Umbilical cord (tissue), 2 donors: ENCODE measurements around the gene ATP5MC3. TPM values are rescaled to one million over a fixed set of nuclear protein-coding genes. Genes with fewer than 3 reads are reported as not detected.
A peak's percentile ranks its signal among the peaks of the same experiment; 100 is the strongest.

Source experiments
- DNase-seq: peaks from one replicate; pipeline ENCODE4 v3.0.0-alpha.2; 2015; ENCODE audit warnings: low spot score
- total RNA-seq: library from RNA; depleted of rRNA; stranded (reverse); fragments of >200 nt; gene quantifications from one replicate; pipeline ENCODE4 v1.2.3, GENCODE V29; 2014; ENCODE audit warnings: low replicate concordance; ENCODE audit not compliant: insufficient read depth

ATP5MC3 gene
- total RNA-seq, 1 donor from 2014 or later: 64.3 TPM

- peak; percentile 100 for DNase-seq
Observed at GRCh38 chr2:175167792-175168563, 13.5 kb downstream of the ATP5MC3 start, which contains the start of gene ATF2. ATF2 (minus strand) TSS chr2:175168203; CDS start chr2:175136443, 31,760 bp downstream.

- peak; percentile 52 for DNase-seq
Observed at GRCh38 chr2:175167076-175167791, 14.3 kb downstream of the ATP5MC3 start.

- DNase-seq: no peak
Observed at GRCh38 chr2:175166216-175166824, 15.2 kb downstream of the ATP5MC3 start.

- no peak for DNase-seq
Observed at GRCh38 chr2:175164235-175164634, 17.3 kb downstream of the ATP5MC3 start.

- DNase-seq: no peak
Observed at GRCh38 chr2:175158894-175159293, 22.6 kb downstream of the ATP5MC3 start.

- DNase-seq: no peak
Observed at GRCh38 chr2:175156534-175156933, 25.0 kb downstream of the ATP5MC3 start.

GRCh38 chr2:175154661-175155082 lies 26.8 kb downstream of the ATP5MC3 start:
- DNase-seq: no peak

- no peak for DNase-seq
Observed at GRCh38 chr2:175152242-175152641, 29.3 kb downstream of the ATP5MC3 start.

- no peak for DNase-seq
Observed at GRCh38 chr2:175151791-175152190, 29.7 kb downstream of the ATP5MC3 start.

GRCh38 chr2:175147186-175147585 lies 34.3 kb downstream of the ATP5MC3 start:
- no peak for DNase-seq

GRCh38 chr2:175143678-175144077 lies 37.8 kb downstream of the ATP5MC3 start:
- DNase-seq: no peak

- DNase-seq: no peak
Observed at GRCh38 chr2:175143191-175143590, 38.3 kb downstream of the ATP5MC3 start.

GRCh38 chr2:175140332-175140731 lies 41.2 kb downstream of the ATP5MC3 start:
- no peak for DNase-seq

- DNase-seq: no peak
Observed at GRCh38 chr2:175137793-175138192, 43.7 kb downstream of the ATP5MC3 start.

- no peak for DNase-seq
Observed at GRCh38 chr2:175136334-175137215, 44.9 kb downstream of the ATP5MC3 start.

- no peak for DNase-seq
Observed at GRCh38 chr2:175135862-175136261, 45.6 kb downstream of the ATP5MC3 start.

- DNase-seq: no peak
Observed at GRCh38 chr2:175135177-175135576, 46.3 kb downstream of the ATP5MC3 start.

GRCh38 chr2:175131252-175131651 lies 50.3 kb downstream of the ATP5MC3 start:
- no peak for DNase-seq

- no peak for DNase-seq
Observed at GRCh38 chr2:175126661-175127060, 54.8 kb downstream of the ATP5MC3 start.
